GM18858 (cell line): ENCODE data around the gene ENPP5.

Source experiments
- ATAC-seq: cut with Tn5 transposase; IDR thresholded peaks from one replicate; pipeline ENCODE4 v1.9.1; 2021; ENCODE audit not compliant: unreplicated experiment

The ENPP5 gene, protein sequence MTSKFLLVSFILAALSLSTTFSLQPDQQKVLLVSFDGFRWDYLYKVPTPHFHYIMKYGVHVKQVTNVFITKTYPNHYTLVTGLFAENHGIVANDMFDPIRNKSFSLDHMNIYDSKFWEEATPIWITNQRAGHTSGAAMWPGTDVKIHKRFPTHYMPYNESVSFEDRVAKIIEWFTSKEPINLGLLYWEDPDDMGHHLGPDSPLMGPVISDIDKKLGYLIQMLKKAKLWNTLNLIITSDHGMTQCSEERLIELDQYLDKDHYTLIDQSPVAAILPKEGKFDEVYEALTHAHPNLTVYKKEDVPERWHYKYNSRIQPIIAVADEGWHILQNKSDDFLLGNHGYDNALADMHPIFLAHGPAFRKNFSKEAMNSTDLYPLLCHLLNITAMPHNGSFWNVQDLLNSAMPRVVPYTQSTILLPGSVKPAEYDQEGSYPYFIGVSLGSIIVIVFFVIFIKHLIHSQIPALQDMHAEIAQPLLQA

DNA sequence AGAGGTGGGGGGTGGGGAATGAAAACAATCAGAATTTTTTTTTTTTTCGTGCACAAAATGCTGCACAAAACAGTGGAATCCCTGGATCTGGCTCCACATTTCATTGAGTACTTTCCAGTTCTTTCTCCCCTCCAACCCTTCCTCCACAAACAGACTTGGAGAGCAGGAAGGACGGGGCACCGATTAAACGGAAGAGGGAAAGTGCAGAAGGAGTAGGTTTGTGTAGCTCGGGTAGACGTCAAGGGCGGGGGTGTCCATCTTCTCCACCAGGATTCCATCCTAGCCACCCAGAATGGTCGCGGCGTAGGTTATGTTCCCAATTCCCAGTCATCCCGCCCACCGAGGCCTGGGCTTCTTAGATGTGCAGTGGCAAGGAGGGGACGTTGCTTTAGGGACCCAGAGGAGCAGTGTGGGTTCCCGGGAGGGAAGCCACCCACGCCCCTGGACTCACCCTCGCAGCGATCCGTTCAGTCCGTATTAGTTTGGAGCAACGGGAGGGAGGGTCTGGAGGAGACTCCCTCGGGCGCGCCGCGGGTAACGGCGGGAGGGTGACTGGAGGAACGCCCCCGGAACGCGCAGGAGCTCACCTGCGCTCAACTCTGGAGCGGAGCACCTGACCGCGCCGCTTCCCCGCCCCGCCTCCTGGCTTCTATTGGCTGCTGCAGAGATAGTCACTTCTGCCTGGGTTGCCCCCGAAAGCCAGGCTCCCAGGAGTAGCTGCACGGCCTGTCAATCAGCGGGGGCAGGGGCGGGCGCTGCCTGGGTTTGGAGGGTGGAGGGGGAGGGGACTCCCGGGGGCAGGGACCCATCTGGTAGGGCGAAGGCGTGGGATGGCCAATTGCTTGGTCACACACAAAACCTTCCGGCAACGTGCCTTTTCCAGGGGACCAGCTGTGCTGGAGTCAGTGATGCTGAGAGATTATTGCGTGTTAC lies at the start of gene ENPP5:
Gene ENPP5 (minus strand): TSS at position 624 of the 933 bp plus-strand sequence. CDS start 2,718 bp downstream, outside the sequence.
- ATAC-seq, result peak; percentile 78

DNA sequence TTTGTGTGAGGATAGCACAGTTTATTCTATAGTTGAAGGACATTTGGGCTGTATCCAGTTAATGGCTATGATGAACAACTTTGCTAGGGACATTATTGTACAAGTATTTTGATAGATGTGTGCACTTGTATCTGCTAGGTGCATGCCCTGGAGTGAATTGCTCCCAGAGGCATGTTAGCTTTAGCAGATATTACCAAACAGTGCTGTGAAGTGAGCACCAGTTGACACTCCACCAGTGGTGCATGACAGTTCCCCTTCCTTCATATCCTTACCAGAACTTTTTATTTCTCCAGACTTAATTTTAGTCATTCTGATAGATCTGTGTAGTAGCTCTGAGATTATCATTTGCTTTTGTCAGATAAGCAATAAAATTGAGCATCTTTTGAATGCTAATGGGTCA lies 48.9 kb upstream of the ENPP5 start:
- no peak for ATAC-seq

DNA sequence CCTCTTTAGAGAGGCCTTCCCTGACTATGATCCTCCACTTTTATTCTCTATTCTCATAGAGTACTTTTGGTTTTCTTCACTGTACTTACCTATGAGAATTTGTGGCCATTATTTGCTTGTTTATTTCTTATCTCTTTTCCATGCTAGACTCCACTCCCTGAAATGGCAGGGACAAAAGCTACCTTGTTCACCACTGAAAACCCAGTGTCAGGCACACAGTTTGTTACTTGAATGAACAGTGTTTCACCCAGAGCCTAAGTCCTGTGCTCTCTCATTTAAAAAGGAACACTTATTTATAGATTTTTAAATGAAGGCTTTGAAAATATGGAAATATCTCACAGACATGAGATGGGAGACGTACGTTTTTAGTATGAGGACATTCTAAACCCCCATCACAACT lies 47.7 kb upstream of the ENPP5 start:
- ATAC-seq, result no peak

DNA sequence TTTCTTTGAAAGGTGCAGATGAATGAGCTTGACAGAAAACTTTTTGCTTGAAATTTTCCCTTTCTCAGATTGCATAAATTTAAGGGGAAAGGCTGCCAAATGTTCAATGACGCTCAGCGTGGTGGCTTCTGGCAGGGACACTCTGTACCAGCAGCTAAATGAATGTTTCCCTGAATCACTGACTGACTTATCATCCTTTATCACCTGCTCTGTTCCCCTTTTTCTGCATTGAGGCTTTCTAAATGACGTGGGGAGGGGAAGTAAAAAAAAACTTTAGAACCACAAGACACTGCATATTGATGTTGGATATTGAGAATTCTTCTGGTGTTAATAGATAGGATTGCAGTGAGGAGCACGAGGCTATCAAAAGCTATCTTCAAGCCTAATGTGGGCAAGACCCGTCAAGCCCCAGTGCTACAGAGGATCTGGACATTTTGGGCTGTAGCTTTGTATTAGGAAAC lies 46.9 kb upstream of the ENPP5 start:
- peak; percentile 62 for ATAC-seq

DNA sequence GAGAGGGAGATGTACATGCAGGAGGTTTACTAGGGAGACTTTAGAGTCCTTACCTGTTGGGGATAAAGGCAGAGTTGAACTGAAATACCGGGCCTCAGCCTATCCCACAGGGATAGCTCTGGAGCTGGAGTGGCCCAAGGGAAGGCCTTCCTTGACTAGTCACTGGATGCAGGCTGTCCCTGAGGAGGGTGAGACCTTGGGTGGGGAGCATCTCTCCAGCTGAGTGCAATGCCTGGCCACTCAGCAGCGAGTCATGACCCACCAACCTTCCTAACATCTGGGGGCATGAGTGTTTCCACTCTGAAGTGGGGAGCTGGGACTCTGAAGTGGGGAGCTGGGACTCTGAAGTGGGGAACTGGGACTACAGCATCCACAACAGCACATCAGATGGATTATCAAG lies 46.1 kb upstream of the ENPP5 start:
- ATAC-seq, result no peak

DNA sequence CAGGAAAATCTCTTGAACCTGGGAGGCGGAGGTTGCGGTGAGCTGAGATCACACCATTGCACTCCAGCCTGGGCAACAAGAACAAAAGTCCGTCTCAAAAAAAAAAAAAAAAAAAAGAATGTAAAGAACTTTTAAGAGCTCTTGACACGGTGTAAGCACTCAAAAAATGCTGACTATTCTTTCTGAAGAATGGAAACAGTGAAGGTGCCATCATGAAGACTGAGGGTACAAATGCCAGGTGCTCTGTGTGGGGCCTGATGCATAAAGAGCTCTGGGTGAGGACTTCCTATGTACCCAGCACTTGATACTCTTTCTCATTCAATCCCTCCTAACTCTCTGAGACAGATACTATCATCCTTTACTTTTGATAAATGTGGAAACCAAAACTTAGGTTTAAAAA lies 45.0 kb upstream of the ENPP5 start:
- ATAC-seq, result no peak

DNA sequence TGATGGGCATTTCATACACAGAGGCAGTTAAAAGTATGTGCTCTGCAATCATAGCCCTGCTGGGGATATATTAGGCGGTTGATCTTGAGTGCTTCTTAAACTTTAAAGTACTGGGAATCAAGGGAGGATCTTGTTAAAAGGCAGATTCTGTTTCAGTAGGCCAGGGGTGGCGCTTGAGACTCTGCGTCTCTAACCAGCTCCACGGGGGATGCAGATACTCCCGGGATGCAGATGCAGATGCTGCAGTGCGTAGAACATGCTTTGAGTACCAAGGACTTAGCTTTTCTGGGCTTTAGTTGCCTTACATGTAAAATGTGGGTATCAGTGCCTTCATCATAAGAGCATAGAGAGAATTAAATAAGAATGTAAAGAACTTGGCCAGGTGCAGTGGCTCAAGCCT lies 44.4 kb upstream of the ENPP5 start:
- ATAC-seq, result no peak

DNA sequence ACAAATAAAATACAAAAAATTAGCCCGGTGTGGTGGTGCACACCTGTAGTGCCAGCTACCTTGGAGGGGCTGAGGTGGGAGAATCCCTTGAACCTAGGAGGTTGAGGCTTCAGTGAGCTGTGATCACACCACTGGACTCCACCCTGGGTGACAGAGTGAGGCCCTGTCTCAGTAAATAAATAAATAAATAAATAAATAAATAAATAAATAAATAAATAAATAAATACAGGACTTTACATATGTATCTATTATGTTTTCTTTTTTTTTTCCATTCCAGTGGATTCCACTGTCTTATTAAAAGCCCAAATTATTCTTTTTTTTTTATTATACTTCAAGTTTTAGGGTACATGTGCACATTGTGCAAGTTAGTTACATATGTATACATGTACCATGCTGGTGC lies 41.1 kb upstream of the ENPP5 start:
- ATAC-seq, result no peak

DNA sequence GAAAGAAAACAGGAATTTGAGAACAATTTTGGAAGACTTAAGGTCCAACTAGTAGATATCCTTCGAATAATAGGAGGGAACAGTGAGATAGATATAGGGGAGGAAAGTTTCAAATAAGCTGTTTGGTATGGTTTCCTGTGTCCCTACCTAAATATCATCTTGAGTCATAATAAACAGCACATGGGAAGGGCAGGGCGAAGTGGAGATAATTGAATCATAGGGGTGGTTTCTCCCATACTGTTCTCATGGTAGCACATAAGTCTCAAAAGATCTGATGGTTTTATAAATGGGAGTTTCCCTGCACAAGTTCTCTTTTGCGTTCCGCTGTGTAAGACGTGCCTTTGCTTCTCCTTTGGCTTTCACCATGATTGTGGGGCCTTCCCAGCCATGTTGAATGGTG lies 39.5 kb upstream of the ENPP5 start:
- no peak for ATAC-seq

DNA sequence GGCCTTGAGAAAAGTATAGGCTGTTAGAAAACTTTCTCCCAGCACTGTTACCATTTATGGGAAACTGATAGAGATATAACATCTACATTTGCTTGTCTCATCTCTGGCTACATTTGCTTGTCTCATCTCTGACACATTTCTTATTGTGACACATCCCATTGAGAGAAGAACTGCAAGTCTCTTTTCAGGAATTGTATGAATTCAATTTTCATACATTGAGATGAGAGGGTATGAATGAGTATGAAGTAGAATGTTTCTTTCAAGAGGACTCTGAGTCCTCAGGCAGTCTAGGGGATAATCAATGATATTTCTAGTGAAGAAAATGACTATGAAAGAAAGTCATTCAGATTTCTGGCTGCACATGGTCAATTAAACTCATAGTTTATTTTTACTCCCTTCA lies 37.5 kb upstream of the ENPP5 start:
- no peak for ATAC-seq

DNA sequence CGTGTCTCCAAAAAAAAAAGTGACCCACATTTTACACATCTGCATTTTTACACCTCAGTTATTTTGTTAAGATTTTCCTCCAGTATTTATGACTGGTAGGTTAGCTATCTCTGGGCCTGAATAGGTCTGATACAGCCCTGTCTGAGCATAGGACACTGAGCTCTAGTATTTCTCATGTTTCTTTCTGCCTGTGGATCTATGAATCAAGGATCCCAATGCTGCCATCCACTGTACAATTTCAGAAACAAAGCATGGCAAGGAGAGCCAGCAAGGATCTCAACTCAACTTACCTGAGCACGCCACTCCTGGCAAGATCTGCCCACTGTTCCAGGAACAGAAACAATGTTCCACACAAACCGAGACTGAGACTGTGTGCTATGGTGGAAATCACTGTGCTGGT lies 36.4 kb upstream of the ENPP5 start:
- no peak for ATAC-seq

DNA sequence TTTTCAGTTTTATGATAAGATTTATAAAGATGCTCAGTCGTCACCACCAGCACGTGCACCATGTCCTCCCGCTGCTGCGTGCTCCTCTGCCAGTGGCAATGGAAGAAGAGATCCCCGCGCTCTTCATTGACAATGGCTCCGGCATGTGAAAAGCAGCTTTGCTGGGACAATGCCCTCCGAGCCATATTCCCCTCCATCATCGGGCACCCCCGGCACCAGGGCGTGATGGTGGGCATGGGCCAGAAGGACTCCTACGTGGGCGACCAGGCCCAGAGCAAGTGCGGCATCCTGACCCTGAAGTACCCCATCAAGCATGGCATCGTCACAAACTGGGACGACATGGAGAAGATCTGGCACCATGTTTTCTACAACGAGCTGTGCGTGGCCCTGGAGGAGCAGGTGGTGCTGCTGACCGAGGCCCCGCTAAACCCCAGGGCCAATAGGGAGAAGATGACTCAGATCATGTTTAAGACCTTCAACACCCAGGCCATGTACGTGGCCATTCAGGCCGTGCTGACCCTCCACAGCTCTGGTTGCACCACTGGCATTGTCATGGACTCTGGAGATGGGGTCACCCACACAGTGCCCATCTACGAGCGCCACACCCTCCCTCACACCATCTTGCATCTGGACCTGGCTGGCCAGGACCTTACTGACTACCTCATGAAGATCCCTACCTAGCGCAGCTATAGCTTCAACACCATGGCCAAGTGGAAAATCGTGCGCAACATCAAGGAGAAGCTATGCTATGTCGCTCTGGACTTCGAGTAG lies 34.3 kb upstream of the ENPP5 start:
- ATAC-seq, result no peak

DNA sequence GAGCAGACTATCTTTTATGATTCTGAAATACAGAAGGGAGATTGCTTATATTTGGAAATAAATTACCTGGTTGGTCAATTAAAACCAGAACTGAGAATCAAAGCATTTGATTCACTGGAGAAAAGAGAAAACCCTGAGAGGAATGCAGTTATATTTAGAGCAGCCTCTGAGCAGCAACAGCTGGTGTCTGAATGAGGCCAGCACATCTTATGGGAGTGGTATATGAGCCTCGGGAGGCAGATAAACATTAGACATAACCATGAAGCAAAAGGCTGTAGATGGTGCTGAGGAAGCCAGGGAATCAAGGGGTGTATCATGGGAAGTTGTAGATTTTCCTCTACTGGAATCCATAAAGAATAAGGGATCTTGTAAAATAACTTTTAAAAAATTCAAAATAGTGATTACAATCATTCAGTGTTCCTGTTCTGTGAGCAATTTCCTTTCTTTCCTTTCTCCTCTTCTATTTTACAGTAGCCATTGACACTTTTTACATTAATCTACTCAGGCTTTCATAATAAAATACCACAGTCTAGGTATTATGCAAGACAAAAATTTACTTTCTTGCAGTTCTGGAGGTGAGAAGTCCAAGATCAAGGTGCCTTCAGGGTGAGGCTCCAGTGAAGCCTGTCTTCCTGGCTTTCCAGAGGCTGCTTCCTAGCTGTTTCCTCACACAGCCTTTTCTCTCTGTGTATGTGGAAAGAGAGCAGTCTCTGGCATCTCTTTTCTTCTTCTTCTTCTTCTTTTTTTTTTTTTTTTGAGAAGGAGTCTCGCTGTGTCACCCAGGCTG lies 32.8 kb upstream of the ENPP5 start:
- no peak for ATAC-seq

DNA sequence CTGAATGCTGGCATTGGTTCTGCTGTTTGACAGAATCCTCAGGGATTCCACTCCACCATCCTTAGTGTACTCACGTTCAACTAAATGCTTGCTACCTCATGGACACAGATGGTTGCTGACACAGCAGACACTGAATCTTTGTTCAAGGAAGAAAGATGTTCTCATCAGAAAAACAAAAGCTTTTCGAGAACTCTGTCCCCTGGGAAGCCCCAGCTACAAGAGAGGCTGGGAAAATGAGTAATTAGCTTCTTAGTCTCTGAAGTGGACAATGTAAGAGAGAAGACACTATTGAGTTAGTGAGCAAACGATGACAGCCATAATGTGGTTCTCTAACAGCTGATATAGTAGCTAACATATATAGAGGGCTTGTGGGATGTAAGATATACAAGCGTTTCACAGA lies 30.9 kb upstream of the ENPP5 start:
- ATAC-seq, result no peak

DNA sequence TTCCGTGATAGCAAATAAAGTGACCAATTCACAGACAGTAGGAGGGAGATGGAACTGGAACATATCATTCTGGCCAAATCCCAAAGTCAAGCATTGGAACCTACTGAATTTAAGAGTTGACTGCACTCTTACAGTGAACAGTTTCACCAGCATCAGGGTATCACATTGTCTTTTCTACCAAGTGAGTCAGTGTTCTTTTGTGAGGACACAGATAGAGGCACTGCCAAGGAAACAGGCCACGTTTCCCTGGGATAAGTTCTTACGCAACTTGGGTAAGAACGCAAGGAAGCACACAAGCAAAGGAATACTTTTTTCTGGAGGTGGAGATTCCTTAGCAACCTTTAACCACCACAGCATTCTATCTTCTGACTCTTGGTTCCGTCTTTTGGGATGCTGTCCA lies 28.6 kb upstream of the ENPP5 start:
- ATAC-seq, result no peak

DNA sequence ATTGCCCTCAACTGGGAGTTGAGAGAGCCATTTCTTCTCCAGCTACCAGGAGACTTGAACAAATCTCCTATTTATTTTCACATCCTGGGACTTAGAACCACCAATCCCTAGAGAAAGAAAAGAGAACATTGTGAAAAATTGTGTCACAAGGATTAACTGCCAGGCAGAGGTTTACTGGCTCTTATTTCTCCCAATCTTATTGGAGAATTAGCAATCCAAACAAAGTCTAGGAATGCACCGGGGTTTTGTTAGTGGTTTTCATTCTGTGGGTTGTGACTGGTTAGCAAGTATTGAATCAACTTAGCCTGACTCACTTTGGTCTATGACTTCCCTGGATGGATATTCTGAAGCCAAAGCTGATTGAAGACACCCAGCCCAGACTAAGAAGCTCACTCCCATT lies 21.2 kb upstream of the ENPP5 start:
- no peak for ATAC-seq

DNA sequence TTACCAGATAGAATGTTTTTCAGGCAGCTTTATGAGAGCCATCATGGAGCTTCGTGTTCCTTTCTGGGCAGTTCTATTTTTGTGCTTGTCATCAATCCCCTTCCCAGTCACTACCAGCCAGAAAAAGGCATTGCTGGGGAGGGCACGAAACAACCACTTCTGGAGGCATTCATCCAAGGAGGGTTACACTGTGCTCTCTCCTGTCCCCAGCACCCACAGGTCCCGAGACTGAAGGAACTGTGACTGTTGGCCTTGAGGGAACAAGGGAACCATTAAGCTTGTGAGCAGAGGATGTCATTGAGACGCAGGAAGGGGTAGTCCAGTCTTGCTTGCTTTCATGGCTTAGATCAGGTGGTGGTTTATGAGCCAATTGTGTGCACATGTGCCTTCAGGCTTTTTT lies 20.1 kb upstream of the ENPP5 start:
- no peak for ATAC-seq

DNA sequence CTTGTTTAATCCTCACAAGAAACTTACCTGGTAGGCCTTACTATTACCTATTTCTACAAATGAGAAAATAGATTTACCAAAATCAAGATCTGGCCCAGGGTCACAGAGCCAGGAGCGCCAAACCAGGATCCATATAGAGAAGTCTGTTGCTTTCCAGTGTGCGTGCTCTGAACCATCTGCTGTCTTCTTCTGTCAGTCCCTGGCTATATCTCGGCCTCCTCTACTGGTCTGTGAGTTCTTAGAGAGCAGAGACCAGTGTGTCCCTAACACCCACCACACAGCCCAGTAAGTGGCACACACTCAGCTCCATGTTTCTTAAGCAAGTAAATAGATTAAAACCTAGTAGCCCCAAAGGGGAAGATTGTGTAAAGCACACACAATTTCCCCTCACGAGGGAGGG lies 18.9 kb upstream of the ENPP5 start:
- ATAC-seq, result no peak

DNA sequence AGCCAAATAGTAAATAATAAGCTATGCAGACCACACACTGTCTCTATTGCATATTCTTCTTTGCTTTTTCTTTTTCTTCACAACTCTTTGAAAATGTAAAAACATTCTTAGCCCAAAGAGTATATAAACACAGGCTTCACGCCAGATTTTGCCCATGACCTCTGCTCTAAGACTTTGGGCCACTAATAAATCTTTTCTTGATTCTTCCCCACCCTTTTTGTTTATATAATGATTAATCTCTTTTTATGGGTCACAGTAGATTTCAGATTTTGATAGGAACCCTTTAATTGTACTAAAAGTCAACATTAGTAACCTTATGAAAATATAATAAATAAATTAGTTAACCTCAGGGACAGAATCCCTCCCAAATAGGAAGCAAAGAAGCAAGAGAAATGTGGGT lies 15.8 kb upstream of the ENPP5 start:
- no peak for ATAC-seq

DNA sequence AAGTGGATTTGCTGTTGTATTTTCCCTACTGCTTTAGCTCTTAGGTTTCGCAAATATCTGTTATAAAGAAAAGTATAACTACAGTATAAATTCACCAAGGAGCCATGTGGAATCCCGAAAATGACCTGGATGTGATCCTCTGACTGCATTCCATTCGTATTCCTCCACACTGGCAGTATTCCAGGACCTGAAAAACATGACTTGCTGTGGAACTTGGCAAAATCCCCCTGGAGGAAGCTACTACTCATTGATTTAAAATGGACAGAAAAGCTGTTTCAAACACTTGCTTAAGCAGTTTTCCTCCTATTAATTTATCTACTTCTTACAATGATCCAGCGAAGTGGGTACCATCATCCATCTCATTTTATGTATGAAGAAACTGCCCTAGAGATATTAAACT lies 13.3 kb upstream of the ENPP5 start:
- ATAC-seq, result no peak
